Measurements from ENCODE around the gene PRUNE1.

Gene PRUNE1
- 1.6 to 13.5 (median 5.5) reads per million in 18 experiments for total RNA-seq

- peak; percentile 98 to 99 for DNase-seq
Observed at GRCh38 chr1:151008244-151009205, at the start of gene PRUNE1. TSS of gene PRUNE1 (plus strand) at chr1:151008449. CDS start at chr1:151008633, 184 bp downstream.

GRCh38 chr1:150960646-150961045, 47.6 kb upstream of the PRUNE1 start:
- no peak for DNase-seq

GRCh38 chr1:150961756-150962155, 46.5 kb upstream of the PRUNE1 start:
- no peak for DNase-seq

- no peak for DNase-seq
Observed at GRCh38 chr1:150963321-150964163, 44.7 kb upstream of the PRUNE1 start.

- DNase-seq: no peak
Observed at GRCh38 chr1:150964164-150964489, 44.1 kb upstream of the PRUNE1 start.

GRCh38 chr1:150965605-150966004, 42.6 kb upstream of the PRUNE1 start:
- no peak for DNase-seq

- no peak for DNase-seq
Observed at GRCh38 chr1:150966011-150966410, 42.2 kb upstream of the PRUNE1 start.

GRCh38 chr1:150967936-150968335, 40.3 kb upstream of the PRUNE1 start:
- DNase-seq: no peak

GRCh38 chr1:150968491-150968890, 39.8 kb upstream of the PRUNE1 start:
- no peak for DNase-seq

- peak; percentile 42 to 55 for DNase-seq
Observed at GRCh38 chr1:150969626-150970025, 38.6 kb upstream of the PRUNE1 start.

GRCh38 chr1:150970808-150971582, 37.3 kb upstream of the PRUNE1 start:
- peak; percentile 49 to 53 for DNase-seq

GRCh38 chr1:150971583-150972416, 36.4 kb upstream of the PRUNE1 start:
- DNase-seq: no peak

GRCh38 chr1:150972417-150972940, 35.8 kb upstream of the PRUNE1 start:
- no peak for DNase-seq

GRCh38 chr1:150973258-150973835, 34.9 kb upstream of the PRUNE1 start:
- no peak for DNase-seq

- peak; percentile 42 to 50 for DNase-seq
Observed at GRCh38 chr1:150973836-150974579, 34.2 kb upstream of the PRUNE1 start.

- peak; percentile 60 to 65 for DNase-seq
Observed at GRCh38 chr1:150974580-150975478, 33.4 kb upstream of the PRUNE1 start, which contains the start of gene CERS2. TSS of gene CERS2 (minus strand) at chr1:150974835. CDS start at chr1:150969090, 5,745 bp downstream.

- DNase-seq: no peak
Observed at GRCh38 chr1:150976401-150976821, 31.8 kb upstream of the PRUNE1 start.

- DNase-seq: peak; percentile 91 to 94
Observed at GRCh38 chr1:150976879-150977694, 31.2 kb upstream of the PRUNE1 start.

Measured in inflammatory macrophage (primary cell).